Measurements from ENCODE around the gene SLBP.

DNA sequence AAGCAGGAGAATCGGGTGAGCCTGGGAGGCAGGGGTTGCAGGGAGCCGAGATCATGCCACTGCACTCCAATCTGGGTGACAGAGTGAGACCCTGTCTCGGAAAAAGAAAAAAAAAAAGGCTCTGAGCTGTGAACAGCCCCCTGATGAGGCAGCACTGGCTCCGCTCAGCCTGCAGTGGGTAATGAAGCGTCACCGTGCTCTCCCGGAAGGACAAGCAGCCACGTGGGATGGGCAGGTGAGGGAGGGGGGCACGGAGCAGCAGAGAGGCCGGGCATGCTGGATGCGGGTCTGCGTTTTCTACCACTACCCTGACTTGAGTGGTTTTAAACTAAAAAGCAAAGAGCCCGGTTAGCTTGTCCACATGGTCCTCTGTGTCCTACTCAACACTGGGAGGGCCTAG, 24.7 kb upstream of the SLBP start:
- TF ChIP-seq, protein P1, sequence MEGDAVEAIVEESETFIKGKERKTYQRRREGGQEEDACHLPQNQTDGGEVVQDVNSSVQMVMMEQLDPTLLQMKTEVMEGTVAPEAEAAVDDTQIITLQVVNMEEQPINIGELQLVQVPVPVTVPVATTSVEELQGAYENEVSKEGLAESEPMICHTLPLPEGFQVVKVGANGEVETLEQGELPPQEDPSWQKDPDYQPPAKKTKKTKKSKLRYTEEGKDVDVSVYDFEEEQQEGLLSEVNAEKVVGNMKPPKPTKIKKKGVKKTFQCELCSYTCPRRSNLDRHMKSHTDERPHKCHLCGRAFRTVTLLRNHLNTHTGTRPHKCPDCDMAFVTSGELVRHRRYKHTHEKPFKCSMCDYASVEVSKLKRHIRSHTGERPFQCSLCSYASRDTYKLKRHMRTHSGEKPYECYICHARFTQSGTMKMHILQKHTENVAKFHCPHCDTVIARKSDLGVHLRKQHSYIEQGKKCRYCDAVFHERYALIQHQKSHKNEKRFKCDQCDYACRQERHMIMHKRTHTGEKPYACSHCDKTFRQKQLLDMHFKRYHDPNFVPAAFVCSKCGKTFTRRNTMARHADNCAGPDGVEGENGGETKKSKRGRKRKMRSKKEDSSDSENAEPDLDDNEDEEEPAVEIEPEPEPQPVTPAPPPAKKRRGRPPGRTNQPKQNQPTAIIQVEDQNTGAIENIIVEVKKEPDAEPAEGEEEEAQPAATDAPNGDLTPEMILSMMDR (IDR thresholded peaks at IDR 0.05 in 4 of 5, conservative IDR thresholded peaks at IDR 0.05 in 1 of 5), result no peak
- TF ChIP-seq POLR2A (IDR thresholded peaks at IDR 0.05), result no peak
